ENCODE results near the gene TNRC6C. TPM values are rescaled to one million over a fixed set of nuclear protein-coding genes. Genes with fewer than 3 reads are reported as not detected.

The TNRC6C gene
- total and polyA plus RNA-seq, 2 experiments from 2014 or later = 10.1 to 16.6 TPM

GRCh38 chr17:77942112-77942988 lies 16.2 kb upstream of the TNRC6C start:
- no peak overlapping the region for H3K4me3 Mint-ChIP-seq
- no peaks in the 10 kb centered on the region for H3K4me1 ChIP-seq (ENCODE audit: insufficient read depth)
- no peaks in the 10 kb centered on the region for H3K9me3 Mint-ChIP-seq
- no peak for TF ChIP-seq NANOG (IDR thresholded peaks at IDR 0.05; ENCODE audit: borderline replicate concordance)
- no peak for TF ChIP-seq CREB1 (CRISPR knock-in tag; IDR thresholded peaks at IDR 0.05; ENCODE audit: low read depth)
- no peak for TF ChIP-seq ZNF462 (CRISPR knock-in tag; IDR thresholded peaks at IDR 0.05)
- TF ChIP-seq STAT1 (IDR thresholded peaks at IDR 0.05; ENCODE audit: unreplicated experiment) = no peak
- TF ChIP-seq REST (IDR thresholded peaks at IDR 0.05; ENCODE audit: unreplicated experiment) = no peak
- TF ChIP-seq ZNF114 (CRISPR knock-in tag; IDR thresholded peaks at IDR 0.05) = no peak
- TF ChIP-seq POLR2AphosphoS5 (IDR thresholded peaks at IDR 0.05; ENCODE audit: low read depth) = no peak
- TF ChIP-seq ZNF331 (CRISPR knock-in tag; IDR thresholded peaks at IDR 0.05; ENCODE audit: low read depth) = no peak
- no peaks in the 10 kb centered on the region for H3F3A ChIP-seq (replicated peaks; ENCODE audit: low read depth)
- no peaks in the 10 kb centered on the region for H3K9me2 ChIP-seq (ENCODE audit: insufficient read depth)
- peaks cover 6% of the 10 kb centered on the region; the same call in 2 of the 3 replicates for H3K4me1 Mint-ChIP-seq
- no peak overlapping the region for H3K27ac Mint-ChIP-seq
- DNase-seq (ENCODE audit: low spot score) (no peak), ATAC-seq (no peak)
- no peak overlapping the region for H3K27ac ChIP-seq (ENCODE audit: low read depth)
- H3K36me3 Mint-ChIP-seq (ENCODE audit: low read depth) = no peaks in the 10 kb centered on the region; the same call in 2 of the 3 replicates
- no peak overlapping the region for H3K4me2 ChIP-seq
- no peaks in the 10 kb centered on the region for H3K36me3 ChIP-seq (ENCODE audit: insufficient read depth)
- H2AFZ ChIP-seq = no peak overlapping the region
- H4K20me1 ChIP-seq (replicated peaks; ENCODE audit: insufficient read depth) = no peaks in the 10 kb centered on the region
- H3K79me2 ChIP-seq (replicated peaks; ENCODE audit: insufficient read depth) = no peaks in the 10 kb centered on the region
- peaks cover 5% of the 10 kb centered on the region for H3K27me3 Mint-ChIP-seq (ENCODE audit: insufficient read depth, low read depth, poor library complexity)
- H3K27me3 ChIP-seq (ENCODE audit: insufficient read depth) = no peaks in the 10 kb centered on the region
- no peak overlapping the region for H3K4me3 ChIP-seq

Measured in GM23338 (cell line).